Mesodermal cell (in vitro differentiated cells): Measurements from ENCODE around the gene JARID2.
"Not testable (repeated sequence)": the region's sequence is repeated elsewhere in the genome, so short reads cannot be mapped to it uniquely, and the experiment has no call there.

Source experiments
- H3K27ac ChIP-seq: 2 replicates; pipeline ENCODE4 v1.7.0; 2013; ENCODE audit warnings: mild to moderate bottlenecking, low read depth, low read length, moderate library complexity; ENCODE audit not compliant: severe bottlenecking
- H3K36me3 ChIP-seq: 2 replicates; pipeline ENCODE4 v1.7.1; 2013; ENCODE audit warnings: mild to moderate bottlenecking, low read length, moderate library complexity; ENCODE audit not compliant: control insufficient read depth, insufficient read depth
- H3K4me1 ChIP-seq: one replicate; pipeline ENCODE4 v1.7.1; 2013; ENCODE audit warnings: mild to moderate bottlenecking, low read length; ENCODE audit not compliant: insufficient read depth, control insufficient read depth, poor library complexity, severe bottlenecking
- H3K4me3 ChIP-seq: 2 replicates; pipeline ENCODE4 v1.7.0; 2013; ENCODE audit warnings: low read length, control low read depth, mild to moderate bottlenecking; ENCODE audit not compliant: insufficient read depth, poor library complexity, severe bottlenecking; ENCODE audit errors: extremely low read depth
- H3K9me3 ChIP-seq: 2 replicates; pipeline ENCODE4 v1.7.1; 2013; ENCODE audit warnings: mild to moderate bottlenecking, low read length, moderate library complexity; ENCODE audit not compliant: control insufficient read depth
- WGBS, 2 experiments: methylation state at CpG; one replicate each; pipeline ENCODE4 v1.1.5; 2013; ENCODE audit warnings: missing lambda C conversion rate in 2 of 2; ENCODE audit not compliant: insufficient coverage in 2 of 2; 5-methylcytosine and 5-hydroxymethylcytosine counted together

Gene JARID2

GRCh38 chr6:15410752-15411151 is 164.9 kb downstream of the JARID2 start:
- 40 to 88% methylated on average over 1 of the region's 1 CpG for WGBS, 2 experiments
- H3K9me3 ChIP-seq, result no peaks in the 10 kb centered on the region
- H3K27ac ChIP-seq, result no peak overlapping the region
- peaks cover 31% of the 10 kb centered on the region for H3K4me1 ChIP-seq
- no peak overlapping the region for H3K4me3 ChIP-seq
- peaks cover 15% of the 10 kb centered on the region for H3K36me3 ChIP-seq

- H3K4me3 ChIP-seq, result no peak overlapping the region
Measured at GRCh38 chr6:15411766-15412165, 165.9 kb downstream of the JARID2 start.

GRCh38 chr6:15412767-15413166 is 166.9 kb downstream of the JARID2 start:
- H3K4me1 ChIP-seq, result peaks cover 35% of the 10 kb centered on the region
- H3K27ac ChIP-seq, result no peak overlapping the region
- peaks cover 6% of the 10 kb centered on the region for H3K9me3 ChIP-seq
- peaks cover 27% of the 10 kb centered on the region for H3K36me3 ChIP-seq
- H3K4me3 ChIP-seq, result no peak overlapping the region
- WGBS, 2 experiments, result 100% methylated on average over 1 to 2 of the region's 9 CpGs

More at GRCh38 chr6:15411766-15412165, 165.9 kb downstream of the JARID2 start:
- WGBS, 2 experiments, result 50% methylated on average over 1 of the region's 2 CpGs; no CpG with 5 or more reads in 1 of the 2 experiments
- H3K27ac ChIP-seq, result no peak overlapping the region
- H3K4me1 ChIP-seq, result peaks cover 31% of the 10 kb centered on the region
- no peaks in the 10 kb centered on the region for H3K9me3 ChIP-seq
- H3K36me3 ChIP-seq, result peaks cover 18% of the 10 kb centered on the region

- peak overlapping the region; percentile 8 for H3K27ac ChIP-seq
- H3K9me3 ChIP-seq, result peaks cover 6% of the 10 kb centered on the region
- peaks cover 33% of the 10 kb centered on the region for H3K4me1 ChIP-seq
- H3K4me3 ChIP-seq, result no peak overlapping the region
- 84 to 90% methylated on average over 3 of the region's 6 CpGs for WGBS, 2 experiments
- peaks cover 27% of the 10 kb centered on the region for H3K36me3 ChIP-seq
Measured at GRCh38 chr6:15413466-15414234, 167.8 kb downstream of the JARID2 start.

- Histone ChIP-seq H3K4me3 (no peak overlapping the region), H3K4me1 (peaks cover 27% of the 10 kb centered on the region), H3K27ac (peak overlapping the region; percentile 16), H3K36me3 (peaks cover 27% of the 10 kb centered on the region), H3K9me3 (peaks cover 7% of the 10 kb centered on the region)
- WGBS, 2 experiments, result 0% methylated on average over 1 of the region's 2 CpGs
Measured at GRCh38 chr6:15414235-15414612, 168.4 kb downstream of the JARID2 start.

- 87 to 100% methylated on average over 3 of the region's 30 CpGs for WGBS, 2 experiments
- H3K4me3 ChIP-seq, H3K27ac ChIP-seq: not testable (repeated sequence)
- H3K36me3 ChIP-seq, result peaks cover 34% of the 10 kb centered on the region
- H3K9me3 ChIP-seq, result peaks cover 17% of the 10 kb centered on the region
- peaks cover 18% of the 10 kb centered on the region for H3K4me1 ChIP-seq
Measured at GRCh38 chr6:15415622-15416021, 169.8 kb downstream of the JARID2 start.

- H3K4me1 ChIP-seq, result peaks cover 18% of the 10 kb centered on the region
- H3K4me3 ChIP-seq, result no peak overlapping the region
- H3K9me3 ChIP-seq, result peaks cover 17% of the 10 kb centered on the region
- 91 to 94% methylated on average over 5 to 6 of the region's 6 CpGs for WGBS, 2 experiments
- peaks cover 26% of the 10 kb centered on the region for H3K36me3 ChIP-seq
- H3K27ac ChIP-seq, result no peak overlapping the region
Measured at GRCh38 chr6:15416932-15417509, 171.2 kb downstream of the JARID2 start.

- peaks cover 18% of the 10 kb centered on the region for H3K4me1 ChIP-seq
- WGBS, 2 experiments, result 91 to 93% methylated on average over 3 to 4 of the region's 5 CpGs
- H3K27ac ChIP-seq, result no peak overlapping the region
- H3K36me3 ChIP-seq, result peaks cover 21% of the 10 kb centered on the region
- peaks cover 17% of the 10 kb centered on the region for H3K9me3 ChIP-seq
- no peak overlapping the region for H3K4me3 ChIP-seq
Measured at GRCh38 chr6:15417811-15418210, 171.9 kb downstream of the JARID2 start.

GRCh38 chr6:15419493-15419892 is 173.6 kb downstream of the JARID2 start:
- H3K4me3 ChIP-seq, result no peak overlapping the region
- peaks cover 21% of the 10 kb centered on the region for H3K36me3 ChIP-seq
- H3K9me3 ChIP-seq, result peaks cover 17% of the 10 kb centered on the region
- no CpG with 5 or more reads among the region's 2 CpGs for WGBS, 2 experiments
- H3K4me1 ChIP-seq, result peaks cover 4% of the 10 kb centered on the region
- no peak overlapping the region for H3K27ac ChIP-seq

- H3K9me3 ChIP-seq, result peaks cover 17% of the 10 kb centered on the region
- H3K4me3 ChIP-seq, result no peak overlapping the region
- peaks cover 4% of the 10 kb centered on the region for H3K4me1 ChIP-seq
- H3K36me3 ChIP-seq, result peaks cover 27% of the 10 kb centered on the region
- WGBS, 2 experiments, result 80 to 83% methylated on average over 6 of the region's 10 CpGs
- peak overlapping the region; percentile 51 for H3K27ac ChIP-seq
Measured at GRCh38 chr6:15420959-15421438, 175.1 kb downstream of the JARID2 start.
